Cerebellar cortex (tissue), 1 donor: ENCODE measurements around the gene AGBL1.
"Not testable (repeated sequence)": the region's sequence is repeated elsewhere in the genome, so short reads cannot be mapped to it uniquely, and the experiment has no call there.

ENCODE experiments used
- DNase-seq: peaks from one replicate; pipeline ENCODE4 v3.0.0-alpha.2; 2015; ENCODE audit warnings: low spot score

The AGBL1 gene

DNA sequence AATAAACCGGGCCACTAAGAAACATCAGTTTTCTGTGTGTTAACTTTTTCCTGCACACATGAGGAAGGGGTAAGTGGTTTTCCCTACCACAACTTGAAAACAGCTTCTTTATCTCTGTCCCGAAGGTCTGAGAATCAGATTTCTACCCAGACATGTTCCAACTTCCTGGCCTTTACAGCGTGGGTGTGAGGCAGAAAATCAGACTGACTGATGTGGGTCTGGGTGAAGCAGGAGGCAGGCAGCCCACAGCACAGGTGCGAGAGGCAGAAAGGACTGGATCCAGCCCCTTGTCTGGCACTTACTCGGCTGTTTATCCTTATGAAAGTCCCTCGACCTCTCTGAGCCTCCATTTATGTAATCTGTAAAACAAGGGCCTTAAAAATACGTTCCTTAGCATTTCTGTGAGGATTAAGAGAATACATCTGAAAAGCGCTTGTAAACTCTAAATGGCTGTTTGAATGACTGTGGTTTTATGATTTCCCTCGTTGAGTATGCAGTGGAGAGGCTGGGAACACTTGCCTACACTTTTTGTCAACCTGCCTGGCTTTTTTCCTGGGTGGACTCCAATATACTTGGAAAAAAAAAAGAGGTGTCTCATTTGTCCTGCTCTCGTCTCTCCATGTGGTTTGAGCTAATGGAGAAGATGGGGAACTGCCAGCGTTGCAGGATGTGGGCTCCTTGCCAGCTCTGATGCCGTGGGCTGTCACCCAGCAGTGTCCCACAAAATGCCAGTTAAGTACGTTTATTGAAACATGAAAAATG lies 3.1 kb downstream of the AGBL1 start:
- peak; percentile 86 for DNase-seq

DNA sequence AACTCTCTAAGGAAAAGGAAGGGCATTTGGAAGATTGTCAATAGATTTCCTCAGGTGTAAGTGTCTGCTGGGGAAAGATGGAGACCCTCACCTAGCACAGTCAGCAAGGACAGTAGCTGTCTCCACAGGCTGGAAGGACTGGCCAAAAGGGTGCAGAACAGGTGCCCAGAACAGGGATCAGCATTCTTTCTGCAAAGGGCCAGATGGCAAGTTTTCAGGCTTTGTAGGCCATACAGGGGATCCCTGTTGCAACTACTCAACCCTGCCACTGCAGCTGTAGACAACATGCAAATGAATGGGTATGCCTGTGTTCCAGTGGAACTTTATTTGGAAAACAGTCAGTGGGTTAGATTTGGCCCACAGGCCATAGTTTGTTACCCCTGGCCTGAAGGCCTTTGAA lies 8.1 kb downstream of the AGBL1 start:
- DNase-seq: no peak

DNA sequence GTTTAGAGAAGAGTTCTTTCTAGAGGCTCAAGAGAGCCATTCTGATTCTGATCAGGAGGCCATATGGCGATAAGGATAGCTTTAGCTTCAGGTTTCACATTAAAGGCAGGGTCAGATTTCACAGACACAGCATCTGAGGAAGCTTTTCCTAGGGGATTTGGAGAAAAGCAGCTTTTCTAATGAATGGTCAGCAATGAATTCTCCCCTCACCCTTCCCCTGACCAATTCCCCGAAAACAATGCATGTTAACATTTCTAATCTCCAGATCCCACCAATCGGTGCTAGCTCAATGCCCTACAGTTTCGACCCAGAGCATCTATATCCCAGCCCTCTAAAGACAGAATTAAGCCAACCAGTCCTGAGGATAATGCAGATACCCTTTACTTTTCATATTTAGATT lies 9.8 kb downstream of the AGBL1 start:
- no peak for DNase-seq

DNA sequence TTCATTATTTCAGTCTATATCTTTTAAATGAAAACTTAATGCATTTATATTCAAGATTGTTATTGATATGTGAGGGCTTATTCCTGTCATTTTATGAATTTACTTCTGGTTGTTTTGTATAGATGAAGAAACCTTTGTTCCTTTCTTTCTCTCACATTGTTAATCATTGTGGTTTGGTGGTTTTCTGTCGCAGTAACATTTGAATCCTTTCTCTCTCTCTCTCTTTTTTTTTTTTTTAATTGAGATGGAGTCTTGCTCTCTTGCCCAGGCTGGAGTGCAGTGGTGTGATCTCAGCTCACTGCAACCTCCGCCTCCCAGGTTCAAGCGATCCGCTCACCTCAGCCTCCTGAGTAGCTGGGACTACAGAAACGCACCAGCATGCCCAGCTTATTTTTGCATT lies 22.1 kb downstream of the AGBL1 start:
- no peak for DNase-seq

DNA sequence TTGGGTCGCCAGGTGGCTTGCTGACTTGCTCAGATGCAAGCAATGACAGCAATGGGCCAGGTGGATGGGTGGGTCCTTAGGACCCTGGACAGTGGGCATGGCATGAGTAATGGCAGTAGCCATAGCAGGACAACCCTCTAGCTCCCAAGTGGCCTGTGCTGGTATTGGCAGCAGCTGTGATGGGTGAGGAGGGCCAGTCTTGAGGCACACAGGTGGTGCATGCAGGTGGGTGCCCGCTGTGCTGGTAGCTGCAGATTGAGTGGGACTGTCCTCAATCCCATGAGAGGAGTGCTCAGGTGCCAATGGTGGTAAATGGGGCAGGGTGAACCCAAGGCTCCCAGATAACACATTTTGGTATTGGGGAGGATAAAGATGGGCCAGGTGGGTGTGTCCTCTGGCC lies 24.2 kb downstream of the AGBL1 start:
- no peak for DNase-seq

DNA sequence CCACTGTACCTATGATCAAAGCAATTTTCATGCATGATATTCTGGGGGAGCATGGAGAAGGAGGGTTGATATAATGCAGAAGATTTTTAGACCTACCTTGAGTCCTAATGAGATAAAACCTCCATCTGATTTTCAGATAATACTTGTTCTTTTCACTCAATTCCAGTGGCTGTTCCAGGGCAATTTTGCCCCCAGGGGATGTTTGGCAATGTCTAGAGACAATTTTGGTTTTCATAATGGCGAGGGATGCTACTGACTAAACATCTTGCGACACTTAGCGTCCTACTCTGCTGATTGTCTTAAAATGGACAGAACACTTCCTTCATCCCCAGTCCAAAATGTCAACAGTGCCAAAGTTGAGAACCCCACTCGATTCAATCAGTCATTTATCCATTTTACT lies 26.6 kb downstream of the AGBL1 start:
- DNase-seq: no peak

DNA sequence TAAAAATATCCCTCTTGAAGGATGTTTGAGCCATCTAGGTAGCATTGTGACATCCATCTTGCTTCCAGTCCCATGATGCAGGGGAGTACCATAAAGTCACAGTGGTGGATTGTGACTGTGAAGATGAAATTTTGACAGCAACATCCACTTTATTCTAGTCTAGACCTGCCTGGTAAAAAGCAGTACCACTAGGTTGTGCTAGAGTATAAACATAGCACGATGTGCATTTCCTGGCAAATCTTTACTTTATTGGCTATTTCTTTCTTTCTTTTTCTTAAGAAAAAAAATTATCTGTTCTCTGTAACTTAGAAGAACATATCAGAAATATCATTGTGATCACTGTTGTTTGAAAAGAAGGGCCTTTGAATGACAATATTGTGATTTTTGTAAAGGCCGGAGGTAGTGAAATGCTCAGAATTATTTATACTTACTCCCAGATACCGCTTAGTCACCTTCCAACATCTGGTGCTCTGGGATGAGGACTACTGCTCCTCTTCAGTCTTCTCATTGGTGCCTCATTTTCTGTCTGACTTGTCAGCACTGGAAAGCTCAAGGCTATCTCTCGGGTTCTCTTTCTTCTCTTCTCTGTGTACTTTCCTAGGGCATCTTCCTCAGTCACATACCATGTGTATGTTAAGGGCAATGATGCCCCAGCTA lies 35.6 kb downstream of the AGBL1 start:
- peak; percentile 44 for DNase-seq

DNA sequence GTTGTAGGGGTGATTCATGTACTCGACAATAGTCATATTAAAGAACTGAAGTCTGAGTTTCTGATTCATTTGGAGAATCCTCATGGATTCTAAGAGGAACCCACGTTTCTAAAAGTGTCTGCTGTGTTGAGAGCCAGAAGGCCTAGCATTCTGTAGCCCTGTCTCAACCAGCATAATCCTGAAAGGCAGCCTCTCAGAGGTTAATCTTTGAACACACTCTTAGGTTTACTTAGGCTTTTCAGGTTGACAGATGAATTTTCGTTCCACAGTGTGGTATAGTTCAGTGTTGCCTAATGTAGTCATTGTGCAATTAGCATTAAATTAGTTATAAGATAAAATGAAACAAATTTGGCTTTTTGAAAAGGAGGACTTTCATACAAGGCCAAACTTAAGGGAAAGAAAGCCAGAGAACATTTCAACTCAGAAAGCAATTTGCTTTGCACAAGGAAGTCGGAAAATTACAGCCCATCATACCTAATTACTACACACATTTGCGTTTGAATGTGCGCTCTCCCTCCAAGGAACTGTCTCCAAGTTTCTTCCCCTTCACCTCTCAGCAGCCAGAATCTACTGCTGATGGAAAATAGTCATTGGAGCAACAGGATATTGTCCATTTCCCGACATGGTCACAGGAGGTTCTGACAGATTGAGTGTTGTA lies 42.0 kb downstream of the AGBL1 start:
- no peak for DNase-seq

DNA sequence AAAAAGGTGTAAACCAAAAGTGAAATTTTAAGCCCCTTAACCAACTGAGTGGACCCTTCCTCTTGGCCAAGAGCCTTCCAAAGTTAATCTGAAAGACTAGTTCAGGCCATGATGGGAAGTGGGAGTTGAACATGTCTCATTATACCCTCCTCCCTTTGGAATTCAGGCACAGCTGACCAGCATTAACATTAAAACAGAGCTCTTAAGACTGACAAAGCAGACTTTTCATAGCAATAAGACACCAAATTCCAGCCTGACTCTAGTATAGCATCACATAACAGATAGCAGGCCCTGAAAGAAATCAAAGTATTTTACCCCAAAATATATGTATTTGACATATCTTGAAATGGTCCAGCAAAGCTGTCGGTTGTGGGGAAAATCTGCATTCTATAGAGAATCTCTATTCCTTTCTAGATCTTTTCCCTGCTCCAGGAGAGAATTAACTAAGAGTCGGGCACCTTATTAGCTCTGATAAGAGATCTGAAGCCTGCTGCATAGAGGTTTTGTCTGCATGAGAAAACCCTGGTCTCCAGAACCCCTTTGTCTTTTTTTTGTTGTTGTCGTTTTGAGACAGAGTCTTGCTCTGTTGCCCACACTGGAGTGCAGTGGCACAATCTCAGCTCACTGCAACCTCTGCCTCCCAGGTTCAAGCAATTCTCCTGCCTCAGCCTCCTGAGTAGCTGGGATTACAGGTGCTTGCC lies 43.2 kb downstream of the AGBL1 start:
- not testable (repeated sequence) for DNase-seq

DNA sequence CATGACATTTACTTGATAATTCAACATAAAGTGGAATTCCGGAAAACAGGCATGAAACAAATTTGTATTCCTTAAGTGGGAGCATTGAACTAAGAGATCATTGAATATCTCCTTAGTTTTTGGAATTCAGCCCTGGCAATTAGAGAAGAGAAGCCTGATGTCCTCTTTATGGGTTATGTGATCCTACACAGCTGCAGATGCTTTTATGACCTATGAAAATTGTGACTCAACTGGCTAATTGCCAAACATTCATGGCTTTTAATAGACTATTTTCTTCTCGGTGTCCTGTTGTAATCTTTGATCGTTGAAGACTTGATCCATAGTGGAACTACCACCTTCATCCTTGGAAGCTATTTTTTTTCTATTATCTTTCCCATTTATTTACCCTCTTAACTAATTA lies 46.1 kb downstream of the AGBL1 start:
- DNase-seq: no peak

DNA sequence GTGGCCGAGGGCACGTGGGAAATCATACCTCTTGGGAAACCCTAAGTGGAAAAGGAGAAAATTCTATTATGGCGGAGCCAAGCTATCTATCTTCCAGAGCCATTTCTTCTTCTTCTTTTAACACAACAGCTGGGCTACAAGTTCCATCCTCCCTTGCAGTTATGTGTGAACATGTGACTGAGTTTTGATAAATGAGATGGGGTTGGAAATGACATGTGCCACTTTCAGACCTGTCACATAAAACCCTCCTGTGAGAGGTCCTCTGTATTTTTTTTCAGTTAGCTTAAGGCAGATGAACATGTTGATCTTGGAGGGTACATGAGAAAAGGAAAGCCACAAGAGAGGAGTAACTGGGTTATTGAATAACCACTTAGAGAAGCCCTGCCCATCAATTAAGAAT lies 47.9 kb downstream of the AGBL1 start:
- DNase-seq: no peak

DNA sequence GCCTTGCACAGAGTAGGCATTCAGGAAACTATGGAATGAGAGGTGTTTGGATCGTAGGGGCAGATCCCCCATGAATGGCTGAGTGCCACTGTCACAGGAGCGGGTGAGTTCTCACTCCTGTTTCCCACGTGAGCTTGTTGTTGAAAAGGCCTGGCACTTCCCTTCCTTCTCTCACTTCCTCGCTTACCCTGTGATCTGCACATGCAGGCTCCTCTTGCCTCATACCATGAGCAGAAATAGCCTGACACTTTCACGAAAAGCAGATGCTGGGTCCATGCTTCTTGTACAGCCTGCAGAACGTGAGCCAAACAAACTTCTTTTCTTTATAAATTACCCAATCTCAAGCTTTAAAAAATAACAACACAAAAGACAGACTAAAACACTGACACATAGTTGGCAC lies 55.4 kb downstream of the AGBL1 start:
- no peak for DNase-seq

DNA sequence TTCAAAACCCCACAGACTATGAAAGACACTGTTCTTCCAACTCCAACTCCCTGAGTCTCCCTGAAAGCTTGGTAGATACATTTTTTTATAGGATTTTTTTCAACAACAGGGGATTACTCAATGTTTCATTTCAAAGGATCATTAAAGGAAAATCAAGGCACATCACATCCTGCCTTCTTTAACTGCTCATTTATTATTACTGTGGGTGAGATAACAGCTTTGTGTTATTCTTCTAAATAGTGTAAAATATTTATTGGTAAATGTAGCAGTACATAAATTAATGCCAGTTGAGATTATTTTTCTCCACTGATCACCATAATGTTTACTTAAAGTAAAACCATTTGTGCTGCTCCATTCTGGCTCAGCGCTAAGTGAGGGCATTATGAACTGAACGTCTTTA lies 57.2 kb downstream of the AGBL1 start:
- DNase-seq: no peak

DNA sequence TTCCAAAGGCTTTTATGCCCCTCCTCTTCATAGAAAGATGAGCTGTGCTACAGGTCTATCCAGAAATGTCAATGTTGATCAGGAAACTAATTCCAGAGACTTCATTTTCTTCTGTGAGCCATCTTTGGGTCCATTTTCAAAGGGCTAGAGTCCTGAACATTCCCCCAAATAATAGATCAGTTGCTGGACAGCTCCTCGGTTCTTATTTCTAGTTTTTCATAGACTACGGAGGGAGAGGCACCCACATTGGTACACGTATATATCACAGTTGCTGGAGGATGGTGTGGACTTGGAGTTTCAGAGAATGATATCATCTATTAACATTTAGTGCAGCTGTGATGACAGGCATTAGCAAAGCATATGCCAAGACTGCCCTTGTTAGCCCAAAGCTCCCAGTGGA lies 59.1 kb downstream of the AGBL1 start:
- DNase-seq: no peak

DNA sequence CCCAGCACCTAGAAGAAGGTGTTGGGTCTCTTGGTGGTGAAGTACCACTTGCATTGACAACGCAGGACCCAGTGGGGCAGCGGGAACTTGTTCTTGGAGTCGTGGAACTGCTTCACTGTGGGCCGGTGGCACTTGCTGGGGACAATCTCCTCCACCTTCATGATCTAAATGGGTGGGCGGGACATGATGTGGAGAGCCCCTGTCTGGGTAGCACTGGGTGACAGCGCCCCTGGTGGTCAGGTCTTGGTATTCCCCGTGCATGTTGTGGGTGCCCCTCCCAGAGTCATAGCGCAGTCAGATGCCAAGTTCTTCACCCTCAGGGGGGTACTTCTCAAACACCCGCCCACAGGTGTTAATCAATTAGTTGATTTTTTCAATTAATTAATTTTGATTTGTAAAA lies 60.2 kb downstream of the AGBL1 start:
- DNase-seq: no peak

DNA sequence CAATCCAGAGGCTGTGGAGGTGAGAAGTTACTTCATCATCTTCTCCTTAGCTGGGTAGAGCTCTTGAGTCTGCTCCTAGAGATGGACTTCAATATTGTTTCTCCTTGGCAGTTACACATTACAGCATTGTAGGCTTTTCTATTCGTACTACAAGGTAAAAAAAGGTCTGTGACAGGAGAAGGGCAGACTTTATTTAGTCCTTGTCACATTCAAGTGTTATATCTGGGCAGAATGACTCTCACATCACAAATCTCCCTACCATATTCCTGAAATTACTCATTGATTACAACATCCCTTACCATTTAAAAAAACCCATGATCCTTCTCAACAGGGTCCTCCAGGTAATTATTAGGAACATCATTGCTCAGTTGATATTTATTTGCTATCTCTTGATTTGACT lies 75.0 kb downstream of the AGBL1 start:
- no peak for DNase-seq

DNA sequence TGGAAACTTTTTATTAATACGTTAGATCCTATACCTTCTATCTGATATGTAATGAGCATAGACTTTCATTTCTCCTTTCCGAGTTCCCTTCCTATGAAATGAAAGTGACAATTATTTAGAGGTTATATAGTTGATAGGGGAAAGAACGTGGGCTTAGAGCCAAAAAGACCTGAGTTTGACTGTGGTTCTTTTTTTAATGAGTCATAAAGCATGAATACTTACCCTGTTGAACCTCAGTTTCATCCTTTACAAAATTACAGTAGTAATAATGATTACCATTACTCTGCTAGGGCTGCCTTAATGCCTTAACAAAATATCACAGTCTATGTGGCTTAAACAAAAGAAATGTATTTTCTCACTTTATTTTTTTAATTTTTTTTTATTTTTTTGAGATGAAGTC lies 75.9 kb downstream of the AGBL1 start:
- no peak for DNase-seq

DNA sequence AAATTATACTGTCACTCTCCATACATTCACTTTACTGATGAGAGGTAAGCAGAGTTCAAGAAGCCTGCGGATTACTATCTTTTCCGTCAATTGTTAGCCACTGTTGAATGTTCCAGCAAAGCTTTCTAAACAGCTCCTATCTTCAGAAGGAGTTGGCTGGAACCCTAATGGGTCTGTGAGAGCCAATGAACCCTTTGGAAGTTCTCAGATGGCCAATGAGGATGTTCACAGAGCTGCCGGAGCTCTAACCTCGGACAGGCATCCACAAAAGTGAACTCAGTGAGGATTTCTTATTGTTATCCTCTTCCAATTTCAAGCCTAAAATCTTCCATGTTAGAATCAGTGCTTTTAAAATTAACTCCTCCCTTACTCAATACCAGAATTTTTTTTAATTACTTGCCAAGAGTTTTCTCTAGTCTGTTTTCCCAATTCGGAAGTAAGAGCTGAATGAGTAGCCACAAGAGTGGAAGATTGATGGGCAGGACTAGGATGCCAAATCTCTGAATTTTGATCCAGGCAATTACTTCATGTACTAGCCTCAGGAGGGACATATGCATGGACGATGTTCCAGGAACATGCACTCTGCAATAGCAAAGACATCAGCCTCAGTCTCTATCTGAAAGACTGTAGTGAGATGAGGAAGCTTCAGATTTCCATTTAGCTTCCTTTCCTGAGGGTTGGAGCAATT lies 78.1 kb downstream of the AGBL1 start:
- DNase-seq: no peak

DNA sequence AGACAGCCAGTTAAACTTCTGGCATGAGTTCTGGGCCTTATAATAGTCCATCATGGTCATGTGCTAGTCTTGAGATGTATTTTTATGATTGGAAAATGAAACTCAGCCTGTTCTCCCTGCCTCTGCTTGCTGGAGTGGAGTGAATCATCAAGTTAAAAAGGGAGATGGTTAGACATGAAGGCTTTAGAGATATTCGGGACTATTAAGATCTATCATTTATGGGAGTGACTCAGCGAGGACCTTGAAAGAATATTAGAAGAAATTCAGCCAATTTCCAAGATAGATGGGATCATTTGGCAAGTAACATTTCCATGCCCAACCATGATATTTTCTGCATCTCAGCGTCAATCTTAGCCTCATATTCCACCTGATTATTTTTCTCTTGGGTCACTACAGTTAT lies 79.8 kb downstream of the AGBL1 start:
- no peak for DNase-seq

DNA sequence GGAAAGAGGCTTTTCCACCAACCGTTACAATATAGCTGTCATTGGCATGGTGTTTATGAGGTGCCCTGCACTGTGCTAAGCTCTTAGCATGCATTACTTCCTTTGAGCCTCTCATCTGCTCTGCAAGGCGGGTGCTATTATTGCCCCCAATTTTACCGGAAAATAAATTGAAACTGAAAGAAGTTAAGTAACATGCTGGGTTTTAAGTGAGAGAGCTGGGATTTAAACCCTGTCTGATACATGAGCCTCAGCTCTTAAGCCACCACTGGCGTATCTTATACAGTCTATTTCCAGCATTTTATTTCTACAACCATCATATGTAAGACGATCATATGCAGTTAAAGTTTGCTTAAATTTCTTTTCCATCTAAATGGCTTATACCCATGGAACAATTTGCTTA lies 81.6 kb downstream of the AGBL1 start:
- DNase-seq: no peak

DNA sequence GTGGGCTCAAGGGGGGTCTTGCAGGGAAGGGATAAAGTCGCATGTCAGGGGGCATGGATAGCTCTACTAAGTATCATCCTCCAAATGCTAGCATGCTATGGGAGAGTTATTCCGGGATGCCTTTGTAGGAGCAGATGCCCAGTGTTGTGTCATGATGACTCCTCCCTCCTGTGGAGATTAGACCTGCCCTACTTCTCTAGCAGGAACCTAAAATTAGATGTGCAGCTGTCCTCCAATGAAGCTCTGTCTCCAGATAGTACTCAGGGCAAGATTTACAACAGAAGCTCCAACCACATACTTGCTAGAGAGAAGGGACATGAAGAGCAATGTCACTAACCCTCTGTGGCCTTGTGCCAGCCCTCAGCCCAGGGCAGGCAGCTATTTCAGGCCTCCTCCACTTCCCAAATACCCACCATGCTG lies 82.5 kb downstream of the AGBL1 start:
- DNase-seq: peak; percentile 96

DNA sequence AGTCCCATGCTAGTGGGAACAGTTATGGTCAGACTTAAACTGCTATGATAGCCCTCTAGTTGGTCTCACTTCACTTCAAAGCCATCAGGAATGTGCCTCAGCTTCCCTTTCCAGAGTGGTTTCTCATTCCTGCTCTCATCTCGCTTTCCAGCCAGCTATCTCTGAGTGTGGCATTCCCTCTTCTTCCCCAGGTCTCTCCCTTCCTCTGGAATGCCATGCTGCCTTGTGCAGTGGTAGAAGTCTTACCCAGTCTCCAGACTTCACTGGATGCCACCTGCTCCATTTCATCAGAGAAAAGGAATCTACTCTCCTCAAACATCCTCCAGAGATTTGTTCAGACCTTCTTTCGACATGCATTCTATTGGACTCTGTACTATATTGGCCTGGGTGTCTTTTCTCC lies 83.0 kb downstream of the AGBL1 start:
- no peak for DNase-seq
